MM.1S (cell line): ENCODE results near the gene NTM.

ENCODE experiments used
- DNase-seq: peaks from one replicate; pipeline ENCODE4 v3.0.0-alpha.2; 2015
- H2AFZ ChIP-seq: fragments of 300-600 bp; sonication (generic); 2 replicates; pipeline ENCODE4 v1.6.0; 2016; ENCODE audit warnings: antibody characterized with exemption, low read length
- H3F3A ChIP-seq: fragments of 300-600 bp; sonication (generic); 2 replicates; pipeline ENCODE4 v1.6.1; 2016; ENCODE audit warnings: mild to moderate bottlenecking, antibody characterized with exemption, low read length, moderate library complexity, mixed read lengths; ENCODE audit not compliant: insufficient read depth
- H3K27ac ChIP-seq: fragments of 300-600 bp; sonication (generic); 2 replicates; pipeline ENCODE4 v1.5.1; 2016; ENCODE audit warnings: mild to moderate bottlenecking, low read length
- H3K27me3 ChIP-seq: fragments of 300-600 bp; sonication (generic); replicated peaks from 2 replicates; pipeline ENCODE4 v1.6.0; 2016; ENCODE audit warnings: low read length; ENCODE audit not compliant: insufficient read depth
- H3K36me3 ChIP-seq: fragments of 300-600 bp; sonication (generic); replicated peaks from 2 replicates; pipeline ENCODE4 v1.6.1; 2016; ENCODE audit warnings: mild to moderate bottlenecking, low read length, mixed read lengths; ENCODE audit not compliant: insufficient read depth
- H3K4me1 ChIP-seq: fragments of 300-600 bp; sonication (generic); 2 replicates; pipeline ENCODE4 v1.6.1; 2016; ENCODE audit warnings: low read length, mixed read lengths
- H3K4me2 ChIP-seq: fragments of 300-600 bp; sonication (generic); 2 replicates; pipeline ENCODE4 v1.6.0; 2016; ENCODE audit warnings: low read depth, low read length
- H3K4me3 ChIP-seq: fragments of 300-600 bp; sonication (generic); 2 replicates; pipeline ENCODE4 v1.5.1; 2016; ENCODE audit warnings: low read length, mixed read lengths
- H3K79me2 ChIP-seq: fragments of 300-600 bp; sonication (generic); 2 replicates; pipeline ENCODE4 v1.6.1; 2016; ENCODE audit warnings: mixed run types, low read length, mixed read lengths
- H3K9ac ChIP-seq: fragments of 300-600 bp; sonication (generic); 2 replicates; pipeline ENCODE4 v1.6.1; 2016; ENCODE audit warnings: low read length, mixed read lengths
- H3K9me2 ChIP-seq: fragments of 300-600 bp; sonication (generic); replicated peaks from 2 replicates; pipeline ENCODE4 v1.6.1; 2016; ENCODE audit warnings: mild to moderate bottlenecking, low read length, mixed read lengths; ENCODE audit not compliant: insufficient read depth
- H3K9me3 ChIP-seq: fragments of 300-600 bp; sonication (generic); replicated peaks from 2 replicates; pipeline ENCODE4 v1.6.1; 2016; ENCODE audit warnings: mild to moderate bottlenecking, low read length, mixed read lengths; ENCODE audit not compliant: insufficient read depth
- H4K20me1 ChIP-seq: fragments of 300-600 bp; sonication (generic); 2 replicates; pipeline ENCODE4 v1.6.1; 2016; ENCODE audit warnings: mild to moderate bottlenecking, low read length, moderate library complexity, mixed read lengths; ENCODE audit not compliant: insufficient read depth
- CTCF ChIP-seq: fragments of 300-600 bp; sonication (generic); IDR thresholded peaks from 2 replicates; pipeline ENCODE4 v1.5.1; 2016; ENCODE audit warnings: antibody characterized with exemption, low read length, mixed read lengths
- EZH2 ChIP-seq: fragments of 300-600 bp; sonication (generic); optimal IDR thresholded peaks from 2 replicates; pipeline ENCODE3; 2017; ENCODE audit warnings: low read depth, mild to moderate bottlenecking, antibody characterized with exemption, low read length, mixed read lengths
- EZH2phosphoT487 ChIP-seq: fragments of 300-600 bp; sonication (generic); IDR thresholded peaks from 2 replicates; pipeline ENCODE4 v1.6.1; 2018; ENCODE audit warnings: antibody characterized with exemption, low read length

NTM gene

GRCh38 chr11:131899950-131900580 is 529.6 kb downstream of the NTM start:
- Histone ChIP-seq H3K27ac (no peak overlapping the region), H2AFZ (no peak overlapping the region), H3K9me2 (no peaks in the 10 kb centered on the region), H3F3A (no peaks in the 10 kb centered on the region), H3K4me3 (no peak overlapping the region), H3K9ac (no peak overlapping the region), H3K36me3 (no peaks in the 10 kb centered on the region), H3K4me2 (no peak overlapping the region), H3K4me1 (no peaks in the 10 kb centered on the region), H3K9me3 (no peaks in the 10 kb centered on the region), H3K79me2 (no peaks in the 10 kb centered on the region), H4K20me1 (no peaks in the 10 kb centered on the region), H3K27me3 (no peaks in the 10 kb centered on the region)
- DNase-seq, result no peak
- TF ChIP-seq EZH2phosphoT487 (no peak), CTCF (no peak), EZH2 (no peak)

- Histone ChIP-seq H3K27ac (no peak overlapping the region), H3K36me3 (no peaks in the 10 kb centered on the region), H3K9me3 (no peaks in the 10 kb centered on the region), H2AFZ (no peak overlapping the region), H3K4me2 (no peak overlapping the region), H4K20me1 (no peaks in the 10 kb centered on the region), H3K79me2 (no peaks in the 10 kb centered on the region), H3K27me3 (no peaks in the 10 kb centered on the region), H3K9ac (no peak overlapping the region), H3K4me1 (no peaks in the 10 kb centered on the region), H3F3A (no peaks in the 10 kb centered on the region), H3K9me2 (no peaks in the 10 kb centered on the region), H3K4me3 (no peak overlapping the region)
- DNase-seq, result no peak
- TF ChIP-seq EZH2phosphoT487, result no peak
- no peak for TF ChIP-seq EZH2
- TF ChIP-seq CTCF, result no peak
These were observed 532.0 kb downstream of the NTM start for GRCh38 chr11:131902421-131902820.

- Histone ChIP-seq H3K4me2 (no peak overlapping the region), H3K4me3 (no peak overlapping the region), H3K36me3 (no peaks in the 10 kb centered on the region), H3K4me1 (no peaks in the 10 kb centered on the region), H3K79me2 (no peaks in the 10 kb centered on the region), H3F3A (no peaks in the 10 kb centered on the region), H4K20me1 (no peaks in the 10 kb centered on the region), H3K27ac (no peak overlapping the region), H2AFZ (no peak overlapping the region), H3K9me2 (no peaks in the 10 kb centered on the region), H3K27me3 (no peaks in the 10 kb centered on the region), H3K9ac (no peak overlapping the region), H3K9me3 (no peaks in the 10 kb centered on the region)
- no peak for TF ChIP-seq EZH2phosphoT487
- TF ChIP-seq CTCF, result no peak
- TF ChIP-seq EZH2, result no peak
- no peak for DNase-seq
These were observed 532.7 kb downstream of the NTM start for GRCh38 chr11:131903074-131903473.
